GM18909 (cell line): Measurements from ENCODE around the gene NOP16.

Experiments used
- ATAC-seq: cut with Tn5 transposase; IDR thresholded peaks from one replicate; pipeline ENCODE4 v1.9.1; 2021; ENCODE audit warnings: mild to moderate bottlenecking; ENCODE audit not compliant: unreplicated experiment, poor library complexity

NOP16 gene

DNA sequence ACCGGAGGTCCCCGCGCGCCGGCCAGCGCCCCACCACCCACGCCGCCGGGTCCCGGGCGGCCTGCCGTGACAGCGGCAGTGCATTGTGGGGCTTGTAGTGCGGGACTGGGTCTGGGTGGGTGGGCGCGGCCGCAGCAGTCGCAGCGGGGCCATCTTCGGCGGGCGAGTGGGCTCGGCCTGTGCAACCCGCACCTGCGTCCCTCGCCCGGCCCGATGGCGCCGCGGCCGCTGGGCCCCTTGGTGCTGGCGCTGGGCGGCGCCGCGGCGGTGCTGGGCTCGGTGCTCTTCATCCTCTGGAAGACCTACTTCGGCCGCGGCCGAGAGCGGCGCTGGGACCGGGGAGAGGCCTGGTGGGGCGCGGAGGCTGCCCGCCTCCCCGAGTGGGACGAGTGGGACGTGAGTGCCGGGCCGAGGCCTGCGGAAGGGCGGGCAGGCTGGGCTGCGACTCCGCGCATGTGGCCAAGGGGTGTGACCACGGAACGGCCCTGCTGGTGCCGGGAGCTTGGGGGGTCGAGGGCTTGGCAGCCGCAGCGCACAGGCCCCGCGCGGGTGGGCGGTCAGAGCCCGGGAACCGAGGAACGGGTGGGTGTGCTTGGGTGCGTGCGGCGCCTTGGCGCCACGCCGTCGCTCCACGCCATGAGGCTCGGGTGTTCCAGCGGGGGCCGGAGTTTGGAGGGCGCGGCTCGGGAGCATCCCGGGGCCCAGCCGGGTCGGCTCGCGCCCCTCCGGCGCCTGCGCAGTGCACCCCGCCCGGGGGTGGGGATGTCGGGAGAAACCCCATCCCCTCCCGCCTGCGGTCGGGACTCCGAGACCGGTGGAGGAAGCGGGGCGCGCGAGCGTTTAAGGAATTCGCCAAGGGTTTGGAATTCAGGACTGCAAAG lies 22.8 kb downstream of the NOP16 start, which contains the start of gene ARL10:
Gene ARL10 (plus strand): TSS at position 137 of the 881 bp plus-strand sequence. CDS start 77 bp downstream, at position 214.
- ATAC-seq: no peak

GRCh38 chr5:176364765-176365350 lies 23.5 kb downstream of the NOP16 start:
- ATAC-seq: no peak

GRCh38 chr5:176362233-176362490 lies 26.2 kb downstream of the NOP16 start:
- peak; percentile 11 for ATAC-seq

GRCh38 chr5:176361437-176362232 lies 26.8 kb downstream of the NOP16 start, which contains the start of gene KIAA1191:
Gene KIAA1191, minus strand, starts transcription at chr5:176361764. Its CDS starts 2,256 bp downstream, at chr5:176359508.
- ATAC-seq: peak; percentile 93

DNA sequence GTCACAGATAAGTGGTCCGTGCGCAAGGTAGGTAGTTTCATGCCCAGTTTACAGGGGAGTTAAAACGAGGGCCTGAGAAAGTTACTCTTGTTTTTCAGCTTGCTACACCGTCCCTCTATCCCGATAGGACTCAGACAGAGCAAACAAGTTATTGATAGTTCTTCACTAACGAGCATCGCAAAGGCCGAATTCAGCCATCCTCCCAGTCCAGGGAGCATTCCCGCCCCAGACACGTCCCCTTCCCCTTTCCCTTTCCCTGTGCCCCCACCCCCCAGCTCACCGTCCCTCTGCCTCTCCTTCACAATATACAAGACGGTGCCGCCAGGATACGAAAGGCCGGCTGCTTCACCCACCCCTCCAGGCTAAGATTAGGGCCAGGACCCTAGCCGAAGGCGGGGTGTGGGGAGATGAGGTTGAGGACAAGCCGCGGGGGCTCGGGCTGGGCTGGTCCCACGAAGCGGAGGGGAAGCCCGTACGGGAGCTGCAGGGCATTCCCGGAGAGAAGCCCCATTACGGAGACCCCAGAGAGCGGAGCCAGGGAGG lies 27.4 kb downstream of the NOP16 start:
- no peak for ATAC-seq

- ATAC-seq: no peak
Measured at GRCh38 chr5:176359658-176360057, 28.7 kb downstream of the NOP16 start.

DNA sequence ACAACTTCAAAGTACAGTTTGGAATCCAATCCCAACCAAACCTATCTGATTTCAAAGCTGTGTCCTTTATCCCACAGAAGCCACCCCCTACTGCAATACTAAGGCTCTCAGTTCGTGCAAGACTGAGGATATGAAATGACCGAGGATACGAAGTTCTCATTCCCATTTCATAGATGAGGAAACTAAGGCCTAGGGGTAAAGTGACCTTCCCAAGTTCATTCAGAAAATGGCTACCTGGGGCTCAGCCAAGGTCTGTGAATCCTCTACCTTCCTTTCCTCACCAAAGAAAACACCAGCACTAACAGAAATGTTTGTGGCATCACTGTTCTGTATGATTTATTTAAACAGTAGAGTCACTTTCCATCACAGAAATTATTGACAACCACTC lies 32.2 kb downstream of the NOP16 start:
- no peak for ATAC-seq

GRCh38 chr5:176355400-176356178 lies 32.8 kb downstream of the NOP16 start:
- ATAC-seq: no peak

GRCh38 chr5:176353533-176353932 lies 34.9 kb downstream of the NOP16 start:
- ATAC-seq: no peak

DNA sequence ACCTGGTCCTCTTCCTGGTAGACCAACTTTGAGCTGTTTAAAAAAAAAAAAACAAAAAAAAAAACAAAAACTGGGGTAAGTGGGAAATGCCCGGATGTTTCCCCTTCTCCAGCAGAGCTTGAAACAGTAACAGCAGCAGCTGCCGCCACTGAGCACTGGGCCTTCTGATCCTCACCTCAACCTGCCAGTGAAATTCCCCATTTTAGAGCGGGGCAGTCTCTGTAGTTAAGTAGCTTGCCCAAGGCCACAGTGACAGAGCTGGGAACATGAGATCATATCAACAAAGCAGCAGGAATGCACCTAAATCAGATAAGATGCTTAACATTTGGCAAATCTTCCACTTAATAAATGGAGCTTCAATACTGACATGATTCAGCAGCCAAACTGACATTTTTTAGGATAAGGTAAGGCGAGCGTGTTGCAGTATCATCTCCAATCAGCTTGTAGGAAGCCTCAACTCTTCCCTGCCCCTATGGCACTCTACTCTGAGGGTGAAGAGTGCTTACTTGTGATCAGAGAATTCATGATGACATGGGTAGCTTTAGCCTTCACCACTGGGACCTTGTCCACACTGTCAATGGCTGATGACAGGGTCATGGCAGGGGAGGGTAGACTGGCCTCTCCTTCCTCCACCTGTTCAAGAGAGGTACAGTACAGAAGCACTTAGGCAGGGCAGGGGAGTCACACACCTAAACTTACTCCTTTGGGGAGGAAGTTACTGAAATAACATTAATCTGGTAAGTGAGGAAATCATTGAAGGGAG lies 36.1 kb downstream of the NOP16 start:
- no peak for ATAC-seq

DNA sequence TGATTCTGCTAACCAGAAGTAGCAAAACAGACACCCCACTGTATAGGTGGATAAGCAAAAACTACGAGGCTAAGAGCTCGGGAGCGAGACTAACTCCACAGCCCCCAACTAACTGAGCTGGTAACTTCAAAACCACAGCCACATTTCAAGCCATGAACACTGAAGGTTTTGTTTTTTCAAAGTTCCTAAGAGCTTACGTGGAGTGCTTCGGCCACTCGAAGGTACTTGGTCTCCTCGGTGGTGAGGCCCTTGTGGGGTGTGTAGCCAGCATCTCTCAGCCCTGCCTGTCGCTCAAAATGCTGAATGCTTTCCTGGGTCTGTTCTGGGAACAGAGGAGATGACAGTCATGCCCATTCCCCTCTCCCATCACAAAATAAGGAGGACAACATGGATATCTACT lies 38.0 kb downstream of the NOP16 start:
- ATAC-seq: no peak

DNA sequence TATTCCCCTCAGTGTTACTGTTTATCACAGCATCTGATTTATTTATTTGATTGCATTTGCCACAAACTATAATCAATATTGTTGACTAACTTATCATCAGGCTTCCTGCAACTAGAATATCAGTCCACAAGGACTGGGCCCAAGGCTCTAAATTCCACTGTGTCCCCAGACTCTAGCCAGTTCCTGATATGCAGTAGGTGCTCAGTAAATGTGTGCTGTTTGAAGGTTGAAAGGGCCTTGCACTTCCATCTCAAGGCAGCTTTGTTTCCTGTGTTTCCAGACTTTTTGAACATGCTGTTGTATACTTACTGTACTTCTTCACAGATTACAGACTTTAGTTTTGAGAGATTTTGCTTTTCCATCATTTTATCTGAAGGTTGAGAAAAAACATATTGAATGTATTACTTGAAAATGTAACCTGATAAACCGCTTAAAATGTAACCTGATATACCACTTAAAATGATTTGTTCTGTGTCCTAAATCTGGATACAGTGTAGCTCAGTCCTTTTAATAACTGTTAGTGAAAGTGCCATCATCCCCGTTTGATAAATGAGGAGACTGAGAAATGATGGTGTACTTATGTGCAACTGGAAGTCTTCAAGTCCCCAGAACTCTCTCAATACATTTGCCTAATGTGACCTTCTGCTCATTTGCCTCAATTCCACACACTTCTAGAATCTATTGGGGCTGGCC lies 45.5 kb downstream of the NOP16 start:
- no peak for ATAC-seq

GRCh38 chr5:176342158-176342483 lies 46.3 kb downstream of the NOP16 start:
- ATAC-seq: no peak

GRCh38 chr5:176341325-176342157 lies 46.9 kb downstream of the NOP16 start:
- no peak for ATAC-seq

DNA sequence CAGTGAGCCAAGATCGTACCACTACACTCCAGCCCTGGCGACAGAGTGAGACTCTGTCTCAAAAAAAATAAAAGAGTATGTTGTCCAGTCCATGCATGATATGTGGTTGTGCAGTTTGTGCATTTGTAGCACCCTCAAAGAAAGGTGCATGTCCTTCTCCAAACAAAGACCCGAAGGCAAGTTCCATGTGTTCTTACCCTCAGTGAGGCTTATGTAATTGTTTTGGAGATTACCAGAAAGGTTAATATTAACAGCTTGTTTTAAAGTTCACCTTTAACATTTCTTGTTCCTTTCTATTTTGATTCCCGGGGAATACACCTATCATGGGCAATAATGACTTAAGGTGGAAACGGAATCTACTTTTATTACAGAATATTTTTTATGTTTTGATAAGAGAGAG lies 49.1 kb downstream of the NOP16 start:
- ATAC-seq: no peak

DNA sequence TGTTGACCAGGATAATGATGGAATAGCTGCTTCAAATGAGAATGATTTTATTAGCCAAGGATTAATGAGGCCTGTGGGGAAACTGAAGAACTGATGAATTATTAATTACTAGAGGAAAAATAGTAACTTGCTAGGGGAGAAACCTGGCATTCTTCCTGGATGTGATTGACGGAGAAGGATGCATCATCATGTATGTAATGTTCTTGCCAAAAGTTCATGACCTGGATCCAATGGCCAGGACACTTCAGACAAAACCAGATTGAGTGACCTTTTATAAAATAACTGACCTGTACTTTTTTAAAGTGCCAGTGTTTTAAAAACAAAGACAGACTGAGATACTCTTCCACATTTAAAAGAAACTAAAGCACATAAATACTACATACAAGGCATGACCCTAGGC lies 50.5 kb downstream of the NOP16 start:
- ATAC-seq: no peak

GRCh38 chr5:176334031-176334770 lies 54.2 kb downstream of the NOP16 start:
- ATAC-seq: no peak
